ENCODE data around the gene PDSS1. TPM values are rescaled to one million over a fixed set of nuclear protein-coding genes. Genes with fewer than 3 reads are reported as not detected.

The PDSS1 gene
- total and polyA plus RNA-seq, 7 donors, result 2.4 to 31.7 (median 4.7) TPM

GRCh38 chr10:26746061-26746460 is 48.6 kb downstream of the PDSS1 start:
- intact Hi-C loops (cut with DNase I), result no loop called here
- Histone ChIP-seq H3K4me3 (no peak overlapping the region), H3K27ac (no peak overlapping the region), H3K9me3 (no peaks in the 10 kb centered on the region), H3K27me3 (no peaks in the 10 kb centered on the region), H3K36me3 (peaks cover 0 to 69% (median 5%) of the 10 kb centered on the region in 4 donors), H3K4me1 (no peaks in the 10 kb centered on the region)
- TF ChIP-seq EP300 (IDR thresholded peaks at IDR 0.05) (no peak), POLR2AphosphoS5 (IDR thresholded peaks at IDR 0.05) (no peak), POLR2A (IDR thresholded peaks at IDR 0.05) (no peak)
- TF ChIP-seq, protein P1, sequence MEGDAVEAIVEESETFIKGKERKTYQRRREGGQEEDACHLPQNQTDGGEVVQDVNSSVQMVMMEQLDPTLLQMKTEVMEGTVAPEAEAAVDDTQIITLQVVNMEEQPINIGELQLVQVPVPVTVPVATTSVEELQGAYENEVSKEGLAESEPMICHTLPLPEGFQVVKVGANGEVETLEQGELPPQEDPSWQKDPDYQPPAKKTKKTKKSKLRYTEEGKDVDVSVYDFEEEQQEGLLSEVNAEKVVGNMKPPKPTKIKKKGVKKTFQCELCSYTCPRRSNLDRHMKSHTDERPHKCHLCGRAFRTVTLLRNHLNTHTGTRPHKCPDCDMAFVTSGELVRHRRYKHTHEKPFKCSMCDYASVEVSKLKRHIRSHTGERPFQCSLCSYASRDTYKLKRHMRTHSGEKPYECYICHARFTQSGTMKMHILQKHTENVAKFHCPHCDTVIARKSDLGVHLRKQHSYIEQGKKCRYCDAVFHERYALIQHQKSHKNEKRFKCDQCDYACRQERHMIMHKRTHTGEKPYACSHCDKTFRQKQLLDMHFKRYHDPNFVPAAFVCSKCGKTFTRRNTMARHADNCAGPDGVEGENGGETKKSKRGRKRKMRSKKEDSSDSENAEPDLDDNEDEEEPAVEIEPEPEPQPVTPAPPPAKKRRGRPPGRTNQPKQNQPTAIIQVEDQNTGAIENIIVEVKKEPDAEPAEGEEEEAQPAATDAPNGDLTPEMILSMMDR (IDR thresholded peaks at IDR 0.05), result no peak
- 61 to 81% methylated on average over 5 of the region's 5 CpGs for WGBS, 2 donors
- DNase-seq, result no peak

- intact Hi-C loops (cut with DNase I), result no loop called here
- Histone ChIP-seq H3K4me1 (no peaks in the 10 kb centered on the region), H3K9me3 (no peaks in the 10 kb centered on the region), H3K36me3 (peaks cover 0 to 19% (median 2%) of the 10 kb centered on the region in 4 donors), H3K4me3 (no peak overlapping the region), H3K27me3 (no peaks in the 10 kb centered on the region), H3K27ac (no peak overlapping the region)
- TF ChIP-seq POLR2AphosphoS5 (IDR thresholded peaks at IDR 0.05), result no peak
- TF ChIP-seq, protein P1 (IDR thresholded peaks at IDR 0.05), result no peak
- TF ChIP-seq POLR2A (IDR thresholded peaks at IDR 0.05), result no peak
- no peak for TF ChIP-seq EP300 (IDR thresholded peaks at IDR 0.05)
- DNase-seq, result no peak
- WGBS, 2 donors, result 75 to 79% methylated on average over 4 of the region's 4 CpGs
Measured at GRCh38 chr10:26755443-26755903, 58.0 kb downstream of the PDSS1 start.

- no peak for TF ChIP-seq POLR2A (IDR thresholded peaks at IDR 0.05)
- TF ChIP-seq POLR2AphosphoS5 (IDR thresholded peaks at IDR 0.05), result no peak
- TF ChIP-seq EP300 (IDR thresholded peaks at IDR 0.05), result no peak
- TF ChIP-seq, protein P1 (IDR thresholded peaks at IDR 0.05), result no peak
- DNase-seq, result no peak
- Histone ChIP-seq H3K27ac (no peak overlapping the region), H3K9me3 (no peaks in the 10 kb centered on the region), H3K4me3 (no peak overlapping the region), H3K4me1 (no peaks in the 10 kb centered on the region), H3K27me3 (no peaks in the 10 kb centered on the region), H3K36me3 (peaks cover 0 to 18% (median 6%) of the 10 kb centered on the region in 4 donors)
- WGBS, 2 donors, result 92 to 95% methylated on average over 4 of the region's 4 CpGs
- intact Hi-C loops (cut with DNase I), result no loop called here
Measured at GRCh38 chr10:26759008-26759407, 61.5 kb downstream of the PDSS1 start.

GRCh38 chr10:26765549-26765948 is 68.0 kb downstream of the PDSS1 start:
- no peaks in the 10 kb centered on the region for H3K9me3 ChIP-seq
- no peak overlapping the region for H3K4me3 ChIP-seq
- WGBS, 2 donors, result 92 to 96% methylated on average over 2 of the region's 2 CpGs
- H3K27ac ChIP-seq, result no peak overlapping the region
- no peaks in the 10 kb centered on the region for H3K4me1 ChIP-seq
- no peaks in the 10 kb centered on the region for H3K27me3 ChIP-seq
- TF ChIP-seq EP300 (IDR thresholded peaks at IDR 0.05) (no peak), POLR2AphosphoS5 (IDR thresholded peaks at IDR 0.05) (no peak), POLR2A (IDR thresholded peaks at IDR 0.05) (no peak)
- TF ChIP-seq, protein P1 (IDR thresholded peaks at IDR 0.05), result no peak
- intact Hi-C loops (cut with DNase I), result no loop called here
- peaks cover 0 to 32% (median 4%) of the 10 kb centered on the region in 4 donors for H3K36me3 ChIP-seq
- DNase-seq, result no peak

DNA sequence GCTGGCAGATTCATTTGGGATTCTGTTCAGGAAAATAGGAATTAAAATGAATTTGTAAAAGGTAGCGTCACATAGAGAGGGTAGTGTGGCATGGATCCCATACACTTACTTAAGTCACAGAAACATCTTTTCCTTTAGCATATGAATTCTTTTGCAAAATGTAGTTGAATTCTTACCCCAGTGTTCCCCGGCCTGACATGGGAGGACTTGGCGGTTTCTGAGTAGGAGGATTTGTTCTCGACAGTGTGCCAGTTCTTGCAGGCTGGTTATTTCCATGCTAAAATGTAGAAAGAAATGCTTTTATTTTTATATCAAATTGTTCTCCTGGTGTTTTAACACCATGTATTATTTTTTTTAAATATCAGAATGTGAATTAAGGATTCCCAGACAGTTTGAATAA is 72.6 kb downstream of the PDSS1 start:
- no peaks in the 10 kb centered on the region for H3K9me3 ChIP-seq
- no peak for DNase-seq
- TF ChIP-seq, protein P1 (IDR thresholded peaks at IDR 0.05), result no peak
- TF ChIP-seq EP300 (IDR thresholded peaks at IDR 0.05), result no peak
- H3K4me1 ChIP-seq, result no peaks in the 10 kb centered on the region
- H3K36me3 ChIP-seq, result peaks cover 0 to 13% (median 0%) of the 10 kb centered on the region in 4 donors
- no peaks in the 10 kb centered on the region for H3K27me3 ChIP-seq
- H3K4me3 ChIP-seq, result no peak overlapping the region
- 97 to 98% methylated on average over 4 of the region's 4 CpGs for WGBS, 2 donors
- H3K27ac ChIP-seq, result no peak overlapping the region
- intact Hi-C loops (cut with DNase I), result no loop called here
